Epithelial cell of esophagus (primary cell): ENCODE results near the gene FAM83B.
"Not testable (repeated sequence)": the region's sequence is repeated elsewhere in the genome, so short reads cannot be mapped to it uniquely, and the experiment has no call there.

Experiments used
- DNase-seq: peaks from one replicate; pipeline ENCODE4 v3.0.0; 2010; ENCODE audit warnings: low read depth
- H3K4me3 ChIP-seq: 2 replicates; pipeline ENCODE4 v1.5.1; 2011; ENCODE audit warnings: mild to moderate bottlenecking, low read length, control low read depth
- TF ChIP-seq, protein P1 (sequence below): IDR thresholded peaks from 2 replicates; pipeline ENCODE4 v1.5.1; 2011; ENCODE audit warnings: low read depth, mild to moderate bottlenecking, low read length, control low read depth, inconsistent platforms; ENCODE audit not compliant: insufficient read depth; ENCODE audit errors: missing control alignments

FAM83B gene

DNA sequence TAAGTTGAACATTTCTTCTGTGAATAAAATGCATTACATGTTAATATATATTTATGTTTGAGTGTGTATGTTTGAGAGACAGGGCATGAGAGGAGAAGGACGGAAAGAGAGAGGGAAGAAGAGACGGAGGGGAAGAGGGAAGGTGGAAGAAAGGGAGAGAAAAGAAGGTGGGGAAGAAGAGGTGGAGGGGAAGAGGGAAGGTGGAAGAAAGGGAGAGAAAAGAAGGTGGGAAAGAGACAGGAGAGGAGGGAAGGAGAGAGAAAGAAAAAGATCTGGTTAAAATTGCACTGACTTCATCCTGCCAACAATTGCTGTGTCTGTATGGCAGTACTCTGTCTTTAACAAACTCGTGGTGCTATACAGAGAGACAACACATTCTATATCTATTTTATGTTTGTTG lies 29.0 kb downstream of the FAM83B start:
- TF ChIP-seq, protein P1, sequence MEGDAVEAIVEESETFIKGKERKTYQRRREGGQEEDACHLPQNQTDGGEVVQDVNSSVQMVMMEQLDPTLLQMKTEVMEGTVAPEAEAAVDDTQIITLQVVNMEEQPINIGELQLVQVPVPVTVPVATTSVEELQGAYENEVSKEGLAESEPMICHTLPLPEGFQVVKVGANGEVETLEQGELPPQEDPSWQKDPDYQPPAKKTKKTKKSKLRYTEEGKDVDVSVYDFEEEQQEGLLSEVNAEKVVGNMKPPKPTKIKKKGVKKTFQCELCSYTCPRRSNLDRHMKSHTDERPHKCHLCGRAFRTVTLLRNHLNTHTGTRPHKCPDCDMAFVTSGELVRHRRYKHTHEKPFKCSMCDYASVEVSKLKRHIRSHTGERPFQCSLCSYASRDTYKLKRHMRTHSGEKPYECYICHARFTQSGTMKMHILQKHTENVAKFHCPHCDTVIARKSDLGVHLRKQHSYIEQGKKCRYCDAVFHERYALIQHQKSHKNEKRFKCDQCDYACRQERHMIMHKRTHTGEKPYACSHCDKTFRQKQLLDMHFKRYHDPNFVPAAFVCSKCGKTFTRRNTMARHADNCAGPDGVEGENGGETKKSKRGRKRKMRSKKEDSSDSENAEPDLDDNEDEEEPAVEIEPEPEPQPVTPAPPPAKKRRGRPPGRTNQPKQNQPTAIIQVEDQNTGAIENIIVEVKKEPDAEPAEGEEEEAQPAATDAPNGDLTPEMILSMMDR: no peak
- no peak for DNase-seq
- no peak overlapping the region for H3K4me3 ChIP-seq

DNA sequence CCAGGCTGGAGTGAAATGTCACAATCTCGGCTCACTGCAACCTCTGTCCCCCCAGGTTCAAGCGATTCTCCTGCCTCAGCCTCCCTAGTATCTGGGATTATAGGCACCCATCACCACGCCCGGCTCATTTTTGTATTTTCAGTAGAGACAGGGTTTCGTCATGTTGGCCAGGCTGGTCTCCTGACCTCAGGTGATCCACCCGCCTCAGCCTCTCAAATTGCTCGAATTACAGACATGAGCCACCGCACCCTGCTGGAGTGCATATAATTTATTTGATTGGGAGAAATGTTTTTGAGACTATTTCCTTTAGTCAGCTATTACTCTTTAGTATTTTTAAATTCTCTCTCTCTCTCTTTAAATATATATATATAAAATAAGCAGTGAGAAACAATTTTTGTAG lies 29.8 kb downstream of the FAM83B start:
- DNase-seq: no peak
- TF ChIP-seq, protein P1: no peak
- H3K4me3 ChIP-seq: no peak overlapping the region

DNA sequence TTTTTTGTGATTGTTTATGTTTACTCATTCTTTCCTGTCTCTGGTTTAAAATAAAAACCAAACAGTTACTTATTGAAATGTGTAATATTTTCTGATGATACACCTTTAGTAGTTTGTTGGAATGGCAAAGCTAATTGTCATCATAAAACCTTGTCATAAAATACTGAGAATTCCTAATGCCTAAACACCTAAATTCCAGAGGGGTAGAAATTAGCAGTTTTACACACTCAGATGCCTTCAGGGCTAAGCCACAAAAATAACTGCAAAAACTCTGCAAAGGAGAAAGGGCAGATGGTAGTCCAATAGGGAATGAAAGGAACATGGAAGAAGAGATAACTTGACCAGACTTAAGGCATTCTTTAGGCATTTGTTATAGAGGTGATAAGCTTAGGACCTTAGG lies 30.3 kb downstream of the FAM83B start:
- TF ChIP-seq, protein P1: no peak
- no peak for DNase-seq
- no peak overlapping the region for H3K4me3 ChIP-seq

DNA sequence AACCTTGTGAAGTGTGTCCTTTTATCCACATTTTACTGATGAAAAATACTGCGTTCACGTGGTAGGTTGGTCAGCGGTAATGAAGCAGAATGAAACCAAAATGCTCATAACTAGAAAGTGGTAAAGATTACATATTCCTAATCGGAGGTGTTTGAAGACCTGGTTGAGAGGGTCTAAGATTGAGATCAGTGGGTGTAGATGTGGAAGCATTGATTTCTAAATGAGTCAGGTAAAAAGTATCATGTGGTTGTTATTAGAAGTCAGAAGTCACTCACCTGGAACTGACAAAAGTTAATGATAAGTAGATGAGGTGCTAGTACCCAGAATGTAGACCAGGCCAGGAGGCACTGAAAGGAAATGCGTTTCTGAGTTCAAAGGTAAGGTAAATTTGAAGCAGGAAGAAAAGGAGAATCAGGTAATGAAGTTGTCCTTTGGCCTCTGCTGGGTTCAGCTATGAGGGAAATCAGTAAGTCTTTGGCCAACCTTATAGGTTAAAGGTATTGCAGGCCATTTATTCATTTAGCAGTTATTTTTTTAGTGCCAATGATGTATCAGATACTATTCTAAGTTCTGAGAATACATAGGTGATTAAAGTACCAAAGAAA lies 31.2 kb downstream of the FAM83B start:
- no peak overlapping the region for H3K4me3 ChIP-seq
- DNase-seq: no peak
- TF ChIP-seq, protein P1: no peak

DNA sequence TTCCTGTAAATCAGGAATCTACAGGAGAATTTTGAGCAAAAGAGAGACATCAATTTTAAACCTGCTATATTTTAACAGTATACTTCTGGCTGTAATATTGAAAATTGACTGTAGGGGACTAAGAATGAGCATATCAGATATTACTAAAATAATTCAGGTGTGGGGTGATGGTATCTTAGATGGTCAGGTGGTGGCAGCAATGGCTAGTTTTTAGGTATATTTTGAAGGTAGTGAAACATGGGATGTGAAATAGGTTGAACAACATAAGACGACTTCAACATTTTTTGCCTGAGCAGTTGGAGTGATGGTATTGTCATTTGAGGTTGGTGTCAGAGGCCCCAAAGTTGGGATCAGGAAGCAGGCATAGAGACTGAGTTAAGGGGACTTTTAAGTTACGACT lies 32.1 kb downstream of the FAM83B start:
- TF ChIP-seq, protein P1: no peak
- no peak overlapping the region for H3K4me3 ChIP-seq
- DNase-seq: no peak

DNA sequence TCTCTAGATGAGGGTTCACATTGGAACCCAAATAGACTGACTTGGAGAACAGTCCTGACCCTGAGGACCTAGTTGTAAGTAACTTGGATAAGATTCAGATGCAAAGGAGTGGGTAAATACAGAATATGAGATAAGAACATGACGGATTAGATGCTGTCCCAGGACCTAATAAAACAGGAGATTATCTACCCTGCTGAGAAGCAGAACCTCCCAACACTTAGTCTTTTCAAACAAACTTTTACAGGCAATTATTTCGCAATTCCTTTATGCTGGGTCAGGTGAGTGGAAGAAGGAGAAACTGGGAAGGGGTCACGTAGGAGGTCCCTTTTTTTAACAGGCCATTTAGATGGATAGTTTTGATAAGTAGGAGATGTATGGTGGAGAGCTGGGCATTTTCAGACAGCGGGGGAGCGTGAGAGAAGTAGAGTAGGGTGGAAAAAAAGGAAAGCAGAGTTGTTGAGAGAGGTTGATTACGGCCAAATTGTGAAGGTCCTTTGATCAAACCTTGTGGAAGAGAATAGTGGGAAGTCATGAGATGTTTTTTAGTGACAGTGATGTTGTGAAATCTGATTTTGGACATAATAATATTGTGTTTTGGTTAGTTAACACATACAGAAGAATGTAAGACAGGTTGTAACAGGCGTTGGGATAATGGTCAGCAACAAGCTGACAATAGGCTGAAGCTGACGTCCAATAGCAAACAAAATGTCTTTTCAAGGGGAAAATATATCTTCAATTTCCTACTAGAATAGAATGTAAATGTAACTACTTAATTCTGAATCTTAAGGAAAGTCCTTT lies 32.8 kb downstream of the FAM83B start:
- peak; percentile 81 for DNase-seq
- H3K4me3 ChIP-seq: no peak overlapping the region
- TF ChIP-seq, protein P1: no peak

DNA sequence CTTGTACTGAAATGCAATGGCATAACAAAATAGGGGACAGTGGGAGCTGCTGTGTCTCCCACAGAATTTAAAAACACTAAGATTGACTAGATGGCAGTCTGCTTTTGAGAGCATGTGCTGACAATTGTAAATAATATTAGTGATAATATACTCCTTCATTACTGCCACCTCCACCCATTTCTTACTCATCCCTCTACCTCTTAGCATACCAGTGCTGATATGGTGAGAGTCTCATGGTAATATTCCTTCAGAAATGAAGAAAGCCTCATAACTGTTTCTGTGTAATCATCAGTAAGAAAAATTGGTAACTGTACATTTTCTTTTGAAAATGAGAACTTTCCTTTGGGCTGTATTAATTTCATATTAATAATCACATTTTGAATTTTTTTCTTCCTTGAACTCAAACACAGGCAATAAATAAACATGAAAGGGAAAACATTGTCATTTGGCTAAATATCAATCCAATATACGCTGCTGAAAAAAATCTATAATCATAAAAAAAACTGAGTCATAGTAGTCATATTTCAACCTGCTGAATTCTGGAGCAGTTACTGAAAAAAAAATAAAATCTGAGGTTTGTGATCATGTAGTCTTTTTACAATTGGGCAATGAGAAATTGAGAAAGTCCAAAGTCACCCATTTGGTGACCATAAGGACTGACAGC lies 34.6 kb downstream of the FAM83B start:
- peak; percentile 30 for DNase-seq
- H3K4me3 ChIP-seq: no peak overlapping the region
- TF ChIP-seq, protein P1: no peak

DNA sequence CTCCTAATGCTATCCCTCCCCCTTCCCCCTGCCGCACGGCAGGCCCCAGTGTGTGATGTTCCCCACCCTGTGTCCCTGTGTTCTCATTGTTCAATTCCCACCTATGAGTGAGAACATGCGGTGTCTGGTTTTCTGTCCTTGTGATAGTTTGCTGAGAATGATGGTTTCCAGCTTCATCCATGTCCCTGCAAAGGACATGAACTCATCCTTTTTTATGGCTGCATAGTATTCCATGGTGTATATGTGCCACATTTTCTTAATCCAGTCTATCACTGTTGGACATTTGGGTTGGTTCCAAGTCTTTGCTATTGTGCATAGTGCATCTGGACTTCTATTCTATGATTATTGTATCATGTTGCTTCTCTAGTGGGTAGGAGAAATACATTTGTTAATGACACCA lies 35.3 kb downstream of the FAM83B start:
- not testable (repeated sequence) for H3K4me3 ChIP-seq, DNase-seq
